Activated naive CD8-positive, alpha-beta T cell treated with anti-CD3 and anti-CD28 coated beads for 36 hours (primary cell): Measurements from ENCODE around the gene MAPT. TPM values are rescaled to one million over a fixed set of nuclear protein-coding genes. Genes with fewer than 3 reads are reported as not detected.
"Not testable (repeated sequence)": the region's sequence is repeated elsewhere in the genome, so short reads cannot be mapped to it uniquely, and the experiment has no call there.

Experiments
- DNase-seq: peaks from one replicate; pipeline ENCODE4 v3.0.0; 2021
- H3K27ac Mint-ChIP-seq: one replicate; pipeline ENCODE4 v1.8.0; 2022; ENCODE audit warnings: mild to moderate bottlenecking, moderate library complexity, mixed read lengths
- H3K27me3 Mint-ChIP-seq: one replicate; pipeline ENCODE4 v1.8.0; 2022; ENCODE audit warnings: mild to moderate bottlenecking, mixed read lengths
- H3K36me3 Mint-ChIP-seq: one replicate; pipeline ENCODE4 v1.8.0; 2021; ENCODE audit warnings: mild to moderate bottlenecking, mixed read lengths
- H3K4me1 Mint-ChIP-seq: one replicate; pipeline ENCODE4 v1.8.0; 2021; ENCODE audit warnings: mixed read lengths
- H3K4me3 Mint-ChIP-seq: one replicate; pipeline ENCODE4 v1.8.0; 2022; ENCODE audit warnings: mild to moderate bottlenecking, moderate library complexity, mixed read lengths
- H3K9me3 Mint-ChIP-seq: one replicate; pipeline ENCODE4 v1.8.0; 2022; ENCODE audit warnings: mixed read lengths
- total RNA-seq, 2 experiments: library from RNA; stranded (reverse); gene quantifications; one replicate each; pipeline ENCODE4 v1.2.3, GENCODE V29; 2021

The MAPT gene
- total RNA-seq, 2 experiments from 2014 or later = 0.68 to 0.88 TPM

- DNase-seq = no peak
- Mint-ChIP-seq H3K4me1 (no peaks in the 10 kb centered on the region), H3K4me3 (no peak overlapping the region), H3K27ac (no peak overlapping the region), H3K27me3 (no peaks in the 10 kb centered on the region), H3K9me3 (no peaks in the 10 kb centered on the region), H3K36me3 (no peaks in the 10 kb centered on the region)
Measured at GRCh38 chr17:45997624-45998023, 103.3 kb downstream of the MAPT start.

- DNase-seq = no peak
- no peaks in the 10 kb centered on the region for H3K4me1 Mint-ChIP-seq
- no peak within 1 kb of the TSS for H3K27ac Mint-ChIP-seq
- H3K9me3 Mint-ChIP-seq = no peaks in the 10 kb centered on the region
- no peaks in the 10 kb centered on the region for H3K36me3 Mint-ChIP-seq
- no peaks in the 10 kb centered on the region for H3K27me3 Mint-ChIP-seq
- no peak within 1 kb of the TSS for H3K4me3 Mint-ChIP-seq
Measured at GRCh38 chr17:45998987-45999899, 104.9 kb downstream of the MAPT start, which contains the start of gene STH. TSS of gene STH (plus strand) at chr17:45999250. CDS start at chr17:45999280, 30 bp downstream.

- Mint-ChIP-seq H3K9me3 (no peaks in the 10 kb centered on the region), H3K4me1 (no peaks in the 10 kb centered on the region), H3K27ac (no peak overlapping the region)
Measured at GRCh38 chr17:45999900-46000290, 105.5 kb downstream of the MAPT start.

GRCh38 chr17:46000292-46000691 lies 105.9 kb downstream of the MAPT start:
- no peak overlapping the region for H3K4me3 Mint-ChIP-seq
- DNase-seq = no peak
- H3K9me3 Mint-ChIP-seq = no peaks in the 10 kb centered on the region
- H3K27ac Mint-ChIP-seq = no peak overlapping the region
- no peaks in the 10 kb centered on the region for H3K4me1 Mint-ChIP-seq
- H3K27me3 Mint-ChIP-seq = no peaks in the 10 kb centered on the region
- H3K36me3 Mint-ChIP-seq = no peaks in the 10 kb centered on the region

More at GRCh38 chr17:45999900-46000290, 105.5 kb downstream of the MAPT start:
- no peak overlapping the region for H3K4me3 Mint-ChIP-seq
- H3K36me3 Mint-ChIP-seq = no peaks in the 10 kb centered on the region
- H3K27me3 Mint-ChIP-seq = no peaks in the 10 kb centered on the region
- no peak for DNase-seq

GRCh38 chr17:46000757-46001156 lies 106.4 kb downstream of the MAPT start:
- no peak for DNase-seq
- H3K27ac Mint-ChIP-seq = no peak overlapping the region
- H3K4me1 Mint-ChIP-seq = no peaks in the 10 kb centered on the region
- no peaks in the 10 kb centered on the region for H3K9me3 Mint-ChIP-seq
- no peaks in the 10 kb centered on the region for H3K27me3 Mint-ChIP-seq
- no peak overlapping the region for H3K4me3 Mint-ChIP-seq
- H3K36me3 Mint-ChIP-seq = no peaks in the 10 kb centered on the region

- no peaks in the 10 kb centered on the region for H3K27me3 Mint-ChIP-seq
Measured at GRCh38 chr17:46001390-46002310, 107.3 kb downstream of the MAPT start.

GRCh38 chr17:46002311-46002972 lies 108.1 kb downstream of the MAPT start:
- Mint-ChIP-seq H3K9me3 (no peaks in the 10 kb centered on the region), H3K36me3 (no peaks in the 10 kb centered on the region), H3K27me3 (no peaks in the 10 kb centered on the region), H3K27ac (no peak overlapping the region), H3K4me3 (no peak overlapping the region), H3K4me1 (no peaks in the 10 kb centered on the region)
- DNase-seq = peak; percentile 65

More at GRCh38 chr17:46001390-46002310, 107.3 kb downstream of the MAPT start:
- H3K27ac Mint-ChIP-seq = no peak overlapping the region
- H3K36me3 Mint-ChIP-seq = no peaks in the 10 kb centered on the region
- no peak overlapping the region for H3K4me3 Mint-ChIP-seq
- DNase-seq = no peak
- no peaks in the 10 kb centered on the region for H3K9me3 Mint-ChIP-seq
- H3K4me1 Mint-ChIP-seq = no peaks in the 10 kb centered on the region

- Mint-ChIP-seq H3K4me1 (no peaks in the 10 kb centered on the region), H3K27me3 (no peaks in the 10 kb centered on the region), H3K4me3 (no peak overlapping the region), H3K27ac (no peak overlapping the region), H3K36me3 (no peaks in the 10 kb centered on the region), H3K9me3 (no peaks in the 10 kb centered on the region)
- DNase-seq = no peak
Measured at GRCh38 chr17:46002973-46003316, 108.6 kb downstream of the MAPT start.

GRCh38 chr17:46003907-46004748 lies 109.8 kb downstream of the MAPT start:
- no peaks in the 10 kb centered on the region for H3K36me3 Mint-ChIP-seq
- H3K4me3 Mint-ChIP-seq = no peak overlapping the region
- no peaks in the 10 kb centered on the region for H3K27me3 Mint-ChIP-seq
- no peak for DNase-seq
- H3K9me3 Mint-ChIP-seq = no peaks in the 10 kb centered on the region
- H3K4me1 Mint-ChIP-seq = no peaks in the 10 kb centered on the region
- H3K27ac Mint-ChIP-seq = no peak overlapping the region

GRCh38 chr17:46006082-46006481 lies 111.7 kb downstream of the MAPT start:
- H3K9me3 Mint-ChIP-seq, DNase-seq, H3K36me3 Mint-ChIP-seq, H3K4me3 Mint-ChIP-seq, H3K27me3 Mint-ChIP-seq, H3K27ac Mint-ChIP-seq, H3K4me1 Mint-ChIP-seq: not testable (repeated sequence)

- no peaks in the 10 kb centered on the region for H3K36me3 Mint-ChIP-seq
- no peak for DNase-seq
- no peaks in the 10 kb centered on the region for H3K9me3 Mint-ChIP-seq
- no peaks in the 10 kb centered on the region for H3K4me1 Mint-ChIP-seq
- no peak overlapping the region for H3K27ac Mint-ChIP-seq
- no peak overlapping the region for H3K4me3 Mint-ChIP-seq
- no peaks in the 10 kb centered on the region for H3K27me3 Mint-ChIP-seq
Measured at GRCh38 chr17:46007461-46007965, 113.2 kb downstream of the MAPT start.

GRCh38 chr17:46008591-46008990 lies 114.2 kb downstream of the MAPT start:
- Mint-ChIP-seq H3K4me1 (no peaks in the 10 kb centered on the region), H3K4me3 (no peak overlapping the region), H3K27ac (no peak overlapping the region), H3K36me3 (no peaks in the 10 kb centered on the region), H3K27me3 (no peaks in the 10 kb centered on the region), H3K9me3 (no peaks in the 10 kb centered on the region)
- no peak for DNase-seq

- DNase-seq = no peak
- no peaks in the 10 kb centered on the region for H3K4me1 Mint-ChIP-seq
- H3K27ac Mint-ChIP-seq = no peak overlapping the region
- no peak overlapping the region for H3K4me3 Mint-ChIP-seq
- H3K36me3 Mint-ChIP-seq = no peaks in the 10 kb centered on the region
- H3K27me3 Mint-ChIP-seq = no peaks in the 10 kb centered on the region
- H3K9me3 Mint-ChIP-seq = no peaks in the 10 kb centered on the region
Measured at GRCh38 chr17:46009681-46010596, 115.6 kb downstream of the MAPT start.
